Mesothelial cell of epicardium (in vitro differentiated cells): Measurements from ENCODE around the gene ATP2A1. TPM values are rescaled to one million over a fixed set of nuclear protein-coding genes. Genes with fewer than 3 reads are reported as not detected.
A peak's percentile ranks its signal among the peaks of the same experiment; 100 is the strongest.

Experiments used
- DNase-seq, 2 experiments: peaks; one replicate each; pipeline ENCODE4 v3.0.0; 2021; ENCODE audit warnings: low spot score in 2 of 2; ENCODE audit not compliant: unreplicated experiment in 2 of 2
- H3K27ac Mint-ChIP-seq: 2 replicates; pipeline ENCODE4 v1.8.0; 2021; ENCODE audit warnings: mixed read lengths
- H3K27me3 Mint-ChIP-seq: 2 replicates; pipeline ENCODE4 v1.8.0; 2021; ENCODE audit warnings: low read depth, mixed read lengths
- H3K36me3 Mint-ChIP-seq: 2 replicates; pipeline ENCODE4 v1.8.0; 2021; ENCODE audit warnings: mixed read lengths
- H3K4me1 Mint-ChIP-seq: 2 replicates; pipeline ENCODE4 v1.8.0; 2021; ENCODE audit warnings: mixed read lengths
- H3K4me3 Mint-ChIP-seq: 2 replicates; pipeline ENCODE4 v1.8.0; 2021; ENCODE audit warnings: mild to moderate bottlenecking, moderate library complexity, mixed read lengths
- H3K9me3 Mint-ChIP-seq: 2 replicates; pipeline ENCODE4 v1.8.0; 2021; ENCODE audit warnings: mixed read lengths
- total RNA-seq: library from RNA; stranded (reverse); gene quantifications from 3 replicates; pipeline ENCODE4 v1.2.1, GENCODE V29; 2021
- TF ChIP-seq, protein P1 (sequence below): fragments of 200-600 bp; sonication (generic); IDR thresholded peaks from one replicate; pipeline ENCODE4 v1.5.0; 2021; ENCODE audit warnings: antibody characterized with exemption; ENCODE audit not compliant: unreplicated experiment

The ATP2A1 gene
- total RNA-seq, 1 donor from 2014 or later = 3.0 TPM

DNA sequence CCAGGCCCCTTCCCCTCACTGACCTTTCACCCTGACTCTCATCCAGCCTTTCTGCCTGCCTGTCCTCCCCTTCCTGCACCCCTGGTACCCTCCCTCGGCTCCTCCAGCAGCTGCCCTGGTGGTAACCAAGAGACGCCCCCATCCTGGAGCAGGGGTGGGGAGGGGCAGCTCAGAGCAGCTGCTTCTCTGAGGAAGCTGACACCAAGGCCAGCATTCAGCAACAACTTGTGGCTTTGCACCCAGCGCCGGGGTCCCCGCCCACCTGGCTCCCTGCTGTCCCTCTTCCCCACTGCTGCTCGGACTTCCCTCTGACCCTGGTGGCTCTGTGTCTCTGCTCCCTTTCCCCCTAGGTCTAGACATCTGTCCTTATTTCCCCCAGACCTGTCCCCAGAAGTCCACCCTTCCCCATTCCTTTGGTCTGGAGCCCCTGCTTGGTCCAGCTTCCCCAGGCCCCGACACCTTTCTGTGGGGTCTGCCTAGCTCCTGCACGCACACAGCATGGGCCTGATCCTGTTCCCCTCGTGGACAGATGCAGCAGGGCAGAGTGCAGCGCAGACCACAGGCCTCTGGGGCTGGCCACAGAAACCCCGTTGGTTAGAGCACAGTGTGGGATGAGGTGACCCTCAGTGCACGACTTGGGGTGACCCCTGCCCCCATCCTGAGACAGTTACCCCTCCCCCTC, 1.2 kb upstream of the ATP2A1 start:
- no peak overlapping the region for H3K27ac Mint-ChIP-seq

DNA sequence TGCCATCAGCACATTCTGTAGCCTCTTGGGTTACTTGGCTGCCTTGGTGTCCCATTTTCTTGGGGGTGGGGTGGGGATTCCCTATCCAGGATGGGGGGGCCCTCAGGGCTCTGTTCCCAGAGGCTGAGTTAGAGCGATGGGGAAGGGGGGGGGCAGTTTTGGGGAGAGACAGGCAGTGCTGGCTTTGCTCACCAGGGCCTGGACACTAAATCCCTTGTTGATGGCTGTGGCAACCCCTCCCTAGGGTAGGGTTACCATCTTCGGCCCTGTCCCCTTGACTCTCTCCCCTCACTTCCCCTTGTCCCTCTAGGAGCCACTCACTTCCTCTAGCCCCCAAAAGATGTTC, 660 bp upstream of the ATP2A1 start:
- H3K27ac Mint-ChIP-seq = no peak overlapping the region
- TF ChIP-seq, protein P1, sequence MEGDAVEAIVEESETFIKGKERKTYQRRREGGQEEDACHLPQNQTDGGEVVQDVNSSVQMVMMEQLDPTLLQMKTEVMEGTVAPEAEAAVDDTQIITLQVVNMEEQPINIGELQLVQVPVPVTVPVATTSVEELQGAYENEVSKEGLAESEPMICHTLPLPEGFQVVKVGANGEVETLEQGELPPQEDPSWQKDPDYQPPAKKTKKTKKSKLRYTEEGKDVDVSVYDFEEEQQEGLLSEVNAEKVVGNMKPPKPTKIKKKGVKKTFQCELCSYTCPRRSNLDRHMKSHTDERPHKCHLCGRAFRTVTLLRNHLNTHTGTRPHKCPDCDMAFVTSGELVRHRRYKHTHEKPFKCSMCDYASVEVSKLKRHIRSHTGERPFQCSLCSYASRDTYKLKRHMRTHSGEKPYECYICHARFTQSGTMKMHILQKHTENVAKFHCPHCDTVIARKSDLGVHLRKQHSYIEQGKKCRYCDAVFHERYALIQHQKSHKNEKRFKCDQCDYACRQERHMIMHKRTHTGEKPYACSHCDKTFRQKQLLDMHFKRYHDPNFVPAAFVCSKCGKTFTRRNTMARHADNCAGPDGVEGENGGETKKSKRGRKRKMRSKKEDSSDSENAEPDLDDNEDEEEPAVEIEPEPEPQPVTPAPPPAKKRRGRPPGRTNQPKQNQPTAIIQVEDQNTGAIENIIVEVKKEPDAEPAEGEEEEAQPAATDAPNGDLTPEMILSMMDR = no peak
- H3K36me3 Mint-ChIP-seq = peaks cover 6% of the 10 kb centered on the region
- no peaks in the 10 kb centered on the region for H3K9me3 Mint-ChIP-seq
- DNase-seq = no peak
- H3K4me1 Mint-ChIP-seq = peaks cover 9% of the 10 kb centered on the region
- peak overlapping the region; percentile 24 for H3K4me3 Mint-ChIP-seq
- no peaks in the 10 kb centered on the region for H3K27me3 Mint-ChIP-seq

More for the DNA sequence above, 1.2 kb upstream of the ATP2A1 start:
- TF ChIP-seq, protein P1 = no peak
- Mint-ChIP-seq H3K4me3 (no peak overlapping the region), H3K4me1 (peaks cover 9% of the 10 kb centered on the region), H3K36me3 (peaks cover 6% of the 10 kb centered on the region), H3K9me3 (no peaks in the 10 kb centered on the region), H3K27me3 (no peaks in the 10 kb centered on the region)
- DNase-seq = no peak

DNA sequence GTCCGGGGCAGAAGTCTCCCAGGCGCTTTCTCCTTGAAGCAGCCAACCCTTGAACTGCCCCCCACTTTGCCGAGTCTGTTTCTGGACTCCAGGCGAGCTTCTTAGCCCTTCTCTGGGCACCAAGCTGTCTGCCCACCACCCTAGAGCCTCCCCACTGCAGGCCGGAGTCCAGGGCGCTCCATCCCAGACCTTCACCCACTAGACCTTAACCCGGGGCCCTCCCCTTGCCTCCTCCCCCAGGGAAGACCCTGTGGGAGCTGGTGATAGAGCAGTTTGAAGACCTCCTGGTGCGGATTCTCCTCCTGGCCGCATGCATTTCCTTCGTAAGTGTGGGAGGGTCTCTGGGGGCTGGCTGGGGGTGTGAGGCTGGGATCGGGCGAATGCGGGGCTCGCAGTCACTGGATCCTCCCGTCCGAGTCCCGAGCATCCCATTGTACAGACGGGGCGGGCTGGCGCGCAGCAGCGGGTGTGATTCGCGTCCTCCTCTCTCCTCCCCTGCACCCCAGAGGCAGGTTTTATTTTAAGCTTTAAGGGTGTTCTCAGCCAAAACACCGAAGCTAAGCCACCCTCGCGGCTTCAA, 1.1 kb downstream of the ATP2A1 start:
- Mint-ChIP-seq H3K27me3 (no peaks in the 10 kb centered on the region), H3K4me3 (peak overlapping the region; percentile 72), H3K36me3 (peaks cover under 1% of the 10 kb centered on the region), H3K4me1 (peaks cover 9% of the 10 kb centered on the region), H3K9me3 (no peaks in the 10 kb centered on the region), H3K27ac (no peak overlapping the region)
- no peak for DNase-seq
- TF ChIP-seq, protein P1 = no peak

DNA sequence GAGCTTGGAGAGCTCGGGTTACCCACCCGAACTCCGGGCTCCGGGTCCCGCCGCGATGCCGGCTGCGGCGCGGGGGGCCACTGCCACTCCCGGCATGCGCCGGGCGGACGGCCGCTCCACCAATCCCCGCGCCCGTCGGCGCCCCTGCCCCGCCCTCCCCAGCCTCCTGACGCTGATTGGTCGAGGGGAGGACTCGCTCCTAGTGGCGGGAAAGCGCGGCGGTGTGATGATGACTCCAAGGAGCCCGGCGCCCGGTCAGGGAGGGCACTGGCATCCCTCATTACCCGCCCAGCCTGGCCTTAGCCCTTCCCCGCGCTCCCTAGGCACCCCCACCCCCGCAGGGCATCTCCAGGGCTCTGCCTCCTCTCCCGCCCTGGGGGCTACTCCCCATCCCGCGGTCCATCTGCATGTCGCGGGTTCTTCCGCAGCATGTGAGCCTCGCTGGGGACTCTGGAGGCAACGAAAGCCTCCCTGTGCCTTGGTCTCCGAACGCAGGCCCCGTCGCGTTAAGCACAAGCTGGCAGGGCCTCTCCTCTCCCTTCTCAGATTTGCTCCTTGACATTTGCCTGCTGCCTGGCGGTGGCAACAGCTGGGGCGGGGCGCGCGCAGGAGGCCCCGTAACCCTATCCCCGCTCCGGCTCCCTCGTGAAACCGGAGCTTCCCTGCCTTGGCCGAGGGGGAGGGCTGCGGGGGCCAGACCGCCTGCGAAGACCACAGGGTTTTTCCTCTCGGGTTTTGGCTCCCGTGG, 1.7 kb downstream of the ATP2A1 start:
- no peak overlapping the region for H3K27ac Mint-ChIP-seq
- peak; percentile 77 to 78 for DNase-seq
- peak overlapping the region; percentile 72 for H3K4me3 Mint-ChIP-seq
- peaks cover 9% of the 10 kb centered on the region for H3K4me1 Mint-ChIP-seq
- TF ChIP-seq, protein P1 = no peak
- no peaks in the 10 kb centered on the region for H3K36me3 Mint-ChIP-seq
- no peaks in the 10 kb centered on the region for H3K9me3 Mint-ChIP-seq
- H3K27me3 Mint-ChIP-seq = no peaks in the 10 kb centered on the region

DNA sequence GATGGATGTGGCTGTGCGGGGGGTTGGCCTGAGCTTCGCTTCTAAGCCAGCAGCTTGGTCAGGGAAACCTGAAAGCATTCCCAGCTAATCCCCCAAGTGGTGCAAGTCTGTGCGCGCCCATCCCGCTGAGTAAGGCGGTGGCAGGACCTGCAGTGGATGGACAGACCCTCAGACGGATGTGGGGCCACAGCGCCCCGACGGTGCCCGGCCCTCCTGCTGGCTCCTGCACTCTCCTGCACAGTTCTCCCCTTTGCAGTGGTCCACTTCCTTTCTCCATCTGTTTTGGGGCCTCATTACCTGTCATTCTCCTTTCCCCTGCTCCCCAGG, 2.3 kb downstream of the ATP2A1 start:
- H3K4me1 Mint-ChIP-seq = peaks cover 9% of the 10 kb centered on the region
- DNase-seq = no peak
- no peaks in the 10 kb centered on the region for H3K36me3 Mint-ChIP-seq
- no peaks in the 10 kb centered on the region for H3K9me3 Mint-ChIP-seq
- H3K27ac Mint-ChIP-seq = no peak overlapping the region
- H3K4me3 Mint-ChIP-seq = peak overlapping the region; percentile 52
- TF ChIP-seq, protein P1 = no peak
- H3K27me3 Mint-ChIP-seq = no peaks in the 10 kb centered on the region
